Spinal cord (tissue), 10 donors: ENCODE results near the gene DXO. TPM values are rescaled to one million over a fixed set of nuclear protein-coding genes. Genes with fewer than 3 reads are reported as not detected.

Source experiments
- DNase-seq, 6 donors: peaks; one replicate each; pipeline versions ENCODE4 v3.0.0 to v3.0.0-alpha.2; 2013 to 2015; ENCODE audit warnings: low spot score in 6 of 6, low read depth in 4 of 6
- H3K27ac ChIP-seq: one replicate; pipeline ENCODE4 v1.5.1; 2013; ENCODE audit warnings: low read depth, low read length, control low read depth
- H3K27me3 ChIP-seq: one replicate; pipeline ENCODE4 v1.6.1; 2013; ENCODE audit warnings: low read length; ENCODE audit not compliant: control insufficient read depth, insufficient read depth
- H3K36me3 ChIP-seq: one replicate; pipeline ENCODE4 v1.6.1; 2013; ENCODE audit warnings: low read length; ENCODE audit not compliant: control insufficient read depth, insufficient read depth
- H3K4me1 ChIP-seq: one replicate; pipeline ENCODE4 v1.6.1; 2013; ENCODE audit warnings: low read length; ENCODE audit not compliant: control insufficient read depth, insufficient read depth
- H3K4me3 ChIP-seq: one replicate; pipeline ENCODE4 v1.5.1; 2013; ENCODE audit warnings: low read depth, low read length, control low read depth
- H3K9me3 ChIP-seq: one replicate; pipeline ENCODE4 v1.6.1; 2013; ENCODE audit warnings: low read length; ENCODE audit not compliant: control insufficient read depth, insufficient read depth
- WGBS: methylation state at CpG from one replicate; pipeline ENCODE4 v1.1.5; 2013; ENCODE audit warnings: missing lambda C conversion rate; ENCODE audit not compliant: insufficient coverage; 5-methylcytosine and 5-hydroxymethylcytosine counted together
- polyA plus RNA-seq, 2 donors: library from polyadenylated mRNA; unstranded; fragments of 120-200 nt; gene quantifications; one replicate each; pipeline ENCODE4 v1.2.1, GENCODE V29; 2013; ENCODE audit not compliant: insufficient read length in 2 of 2
- total RNA-seq, 2 donors: library from RNA; depleted of rRNA in 1 of 2; stranded (reverse); fragments of 120-200 nt in 1 of 2; fragments of >200 nt in 1 of 2; gene quantifications; one replicate each; pipeline versions ENCODE4 v1.2.3 to v1.2.4, GENCODE V29; 2013 to 2014
- donor health status: healthy.

Gene DXO
- total and polyA plus RNA-seq, 4 donors, result 7.9 to 32.7 (median 23.0) TPM

DNA sequence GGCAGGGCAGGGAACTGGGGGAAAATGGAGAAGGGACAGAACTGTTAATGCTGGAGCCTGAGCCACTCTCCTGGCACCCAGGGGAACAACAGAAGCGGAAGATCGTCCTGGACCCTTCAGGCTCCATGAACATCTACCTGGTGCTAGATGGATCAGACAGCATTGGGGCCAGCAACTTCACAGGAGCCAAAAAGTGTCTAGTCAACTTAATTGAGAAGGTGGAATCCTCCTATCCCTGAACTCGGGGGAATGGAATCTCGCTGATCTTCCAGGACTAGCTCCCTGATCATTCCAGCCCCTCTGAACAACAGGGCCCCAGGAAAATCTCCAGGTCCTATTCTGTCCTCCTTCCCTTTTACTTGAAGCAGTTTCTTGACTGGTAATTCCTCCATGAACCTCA lies 24.1 kb downstream of the DXO start:
- no peak overlapping the region for H3K4me3 ChIP-seq
- WGBS, result 79% methylated on average over 4 of the region's 4 CpGs
- H3K27ac ChIP-seq, result no peak overlapping the region
- H3K4me1 ChIP-seq, result no peaks in the 10 kb centered on the region
- no peaks in the 10 kb centered on the region for H3K9me3 ChIP-seq
- DNase-seq, result no peak
- H3K27me3 ChIP-seq, result peaks cover 9% of the 10 kb centered on the region
- peaks cover 17% of the 10 kb centered on the region for H3K36me3 ChIP-seq

DNA sequence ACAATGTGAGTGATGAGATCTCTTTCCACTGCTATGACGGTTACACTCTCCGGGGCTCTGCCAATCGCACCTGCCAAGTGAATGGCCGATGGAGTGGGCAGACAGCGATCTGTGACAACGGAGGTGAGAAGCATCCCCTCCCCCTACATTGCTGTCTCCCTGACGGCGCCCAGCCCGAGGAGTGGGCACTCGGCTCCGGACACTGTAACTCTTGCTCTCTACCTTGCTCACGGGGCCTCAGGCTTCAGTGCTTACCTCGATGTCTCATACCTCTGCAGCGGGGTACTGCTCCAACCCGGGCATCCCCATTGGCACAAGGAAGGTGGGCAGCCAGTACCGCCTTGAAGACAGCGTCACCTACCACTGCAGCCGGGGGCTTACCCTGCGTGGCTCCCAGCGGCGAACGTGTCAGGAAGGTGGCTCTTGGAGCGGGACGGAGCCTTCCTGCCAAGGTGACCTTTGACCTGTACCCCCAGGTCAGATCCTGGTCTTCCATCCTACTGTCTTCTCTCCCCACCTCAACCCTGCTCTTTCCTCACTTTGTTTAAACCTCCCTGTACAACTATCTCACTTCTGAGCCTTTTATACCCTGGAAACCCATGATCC lies 24.8 kb downstream of the DXO start:
- WGBS, result 86% methylated on average over 24 of the region's 24 CpGs
- Histone ChIP-seq H3K27ac (no peak overlapping the region), H3K4me3 (no peak overlapping the region), H3K27me3 (peaks cover 9% of the 10 kb centered on the region), H3K36me3 (peaks cover 12% of the 10 kb centered on the region), H3K9me3 (no peaks in the 10 kb centered on the region), H3K4me1 (no peaks in the 10 kb centered on the region)
- no peak for DNase-seq

DNA sequence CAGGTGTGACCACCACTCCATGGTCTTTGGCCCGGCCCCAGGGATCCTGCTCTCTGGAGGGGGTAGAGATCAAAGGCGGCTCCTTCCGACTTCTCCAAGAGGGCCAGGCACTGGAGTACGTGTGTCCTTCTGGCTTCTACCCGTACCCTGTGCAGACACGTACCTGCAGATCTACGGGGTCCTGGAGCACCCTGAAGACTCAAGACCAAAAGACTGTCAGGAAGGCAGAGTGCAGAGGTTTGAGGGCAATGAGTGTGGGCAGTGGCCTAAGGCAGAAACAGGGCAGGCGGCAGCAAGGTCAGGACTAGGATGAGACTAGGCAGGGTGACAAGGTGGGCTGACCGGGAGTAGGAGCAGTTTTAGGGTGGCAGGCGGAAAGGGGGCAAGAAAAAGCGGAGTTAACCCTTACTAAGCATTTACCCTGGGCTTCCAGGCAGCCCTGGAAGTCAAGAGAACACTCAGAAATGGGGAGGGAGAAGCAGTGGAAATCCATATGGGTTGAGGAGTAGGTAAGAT lies 25.5 kb downstream of the DXO start:
- H3K9me3 ChIP-seq, result no peaks in the 10 kb centered on the region
- 79% methylated on average over 11 of the region's 11 CpGs for WGBS
- H3K36me3 ChIP-seq, result peaks cover 5% of the 10 kb centered on the region
- DNase-seq, result no peak
- peaks cover 9% of the 10 kb centered on the region for H3K27me3 ChIP-seq
- H3K27ac ChIP-seq, result peak overlapping the region; percentile 72
- H3K4me3 ChIP-seq, result no peak overlapping the region
- no peaks in the 10 kb centered on the region for H3K4me1 ChIP-seq

DNA sequence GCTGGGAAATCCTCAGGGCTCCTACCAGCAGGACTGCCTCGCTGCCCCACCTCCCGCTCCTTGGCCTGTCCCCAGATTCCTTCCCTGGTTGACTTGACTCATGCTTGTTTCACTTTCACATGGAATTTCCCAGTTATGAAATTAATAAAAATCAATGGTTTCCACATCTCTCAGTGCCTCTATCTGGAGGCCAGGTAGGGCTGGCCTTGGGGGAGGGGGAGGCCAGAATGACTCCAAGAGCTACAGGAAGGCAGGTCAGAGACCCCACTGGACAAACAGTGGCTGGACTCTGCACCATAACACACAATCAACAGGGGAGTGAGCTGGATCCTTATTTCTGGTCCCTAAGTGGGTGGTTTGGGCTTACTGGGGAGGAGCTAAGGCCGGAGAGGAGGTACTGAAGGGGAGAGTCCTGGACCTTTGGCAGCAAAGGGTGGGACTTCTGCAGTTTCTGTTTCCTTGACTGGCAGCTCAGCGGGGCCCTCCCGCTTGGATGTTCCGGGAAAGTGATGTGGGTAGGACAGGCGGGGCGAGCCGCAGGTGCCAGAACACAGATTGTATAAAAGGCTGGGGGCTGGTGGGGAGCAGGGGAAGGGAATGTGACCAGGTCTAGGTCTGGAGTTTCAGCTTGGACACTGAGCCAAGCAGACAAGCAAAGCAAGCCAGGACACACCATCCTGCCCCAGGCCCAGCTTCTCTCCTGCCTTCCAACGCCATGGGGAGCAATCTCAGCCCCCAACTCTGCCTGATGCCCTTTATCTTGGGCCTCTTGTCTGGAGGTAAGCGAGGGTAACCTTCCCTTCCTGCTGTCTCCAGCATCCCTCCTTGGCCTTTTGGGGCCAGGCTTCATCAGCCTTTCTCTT lies 26.2 kb downstream of the DXO start, which contains the start of gene CFB:
Gene CFB, plus strand, starts transcription at position 589 of the 863 bp plus-strand sequence. Its CDS starts 127 bp downstream, at position 716.
- peak in 1 of 6 donors; percentile 57 for DNase-seq
- Histone ChIP-seq H3K36me3 (no peaks in the 10 kb centered on the region), H3K4me3 (no peak within 1 kb of the TSS), H3K27ac (peak within 1 kb of the TSS; percentile 72), H3K4me1 (no peaks in the 10 kb centered on the region), H3K27me3 (peaks cover 9% of the 10 kb centered on the region), H3K9me3 (no peaks in the 10 kb centered on the region)
- 64% methylated on average over 11 of the region's 11 CpGs for WGBS

DNA sequence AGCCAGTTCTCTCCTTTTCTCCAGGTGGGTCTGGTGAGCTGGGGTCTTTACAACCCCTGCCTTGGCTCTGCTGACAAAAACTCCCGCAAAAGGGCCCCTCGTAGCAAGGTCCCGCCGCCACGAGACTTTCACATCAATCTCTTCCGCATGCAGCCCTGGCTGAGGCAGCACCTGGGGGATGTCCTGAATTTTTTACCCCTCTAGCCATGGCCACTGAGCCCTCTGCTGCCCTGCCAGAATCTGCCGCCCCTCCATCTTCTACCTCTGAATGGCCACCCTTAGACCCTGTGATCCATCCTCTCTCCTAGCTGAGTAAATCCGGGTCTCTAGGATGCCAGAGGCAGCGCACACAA lies 26.8 kb downstream of the DXO start:
- DNase-seq, result no peak
- Histone ChIP-seq H3K36me3 (no peaks in the 10 kb centered on the region), H3K9me3 (no peaks in the 10 kb centered on the region), H3K4me3 (no peak overlapping the region), H3K27ac (peak overlapping the region; percentile 72), H3K4me1 (no peaks in the 10 kb centered on the region), H3K27me3 (peaks cover 9% of the 10 kb centered on the region)
- 81% methylated on average over 9 of the region's 9 CpGs for WGBS

DNA sequence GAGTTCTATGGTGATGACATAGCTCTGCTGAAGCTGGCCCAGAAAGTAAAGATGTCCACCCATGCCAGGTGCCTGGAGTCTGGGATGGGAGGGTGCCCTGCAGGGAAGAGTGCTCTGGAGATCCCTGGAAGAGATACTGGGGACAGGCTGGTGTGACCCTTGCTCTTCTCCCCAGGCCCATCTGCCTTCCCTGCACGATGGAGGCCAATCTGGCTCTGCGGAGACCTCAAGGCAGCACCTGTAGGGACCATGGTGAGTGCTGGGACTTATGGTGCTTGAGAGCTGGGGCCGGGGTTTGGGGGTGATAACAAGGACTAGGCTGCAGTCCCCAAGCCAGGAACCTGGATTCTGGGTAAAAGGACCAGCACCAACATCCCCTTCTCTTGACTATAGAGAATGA lies 28.2 kb downstream of the DXO start:
- Histone ChIP-seq H3K4me1 (no peaks in the 10 kb centered on the region), H3K27me3 (peaks cover 9% of the 10 kb centered on the region), H3K4me3 (no peak overlapping the region), H3K27ac (no peak overlapping the region), H3K9me3 (no peaks in the 10 kb centered on the region), H3K36me3 (no peaks in the 10 kb centered on the region)
- no peak for DNase-seq
- 87% methylated on average over 3 of the region's 3 CpGs for WGBS

DNA sequence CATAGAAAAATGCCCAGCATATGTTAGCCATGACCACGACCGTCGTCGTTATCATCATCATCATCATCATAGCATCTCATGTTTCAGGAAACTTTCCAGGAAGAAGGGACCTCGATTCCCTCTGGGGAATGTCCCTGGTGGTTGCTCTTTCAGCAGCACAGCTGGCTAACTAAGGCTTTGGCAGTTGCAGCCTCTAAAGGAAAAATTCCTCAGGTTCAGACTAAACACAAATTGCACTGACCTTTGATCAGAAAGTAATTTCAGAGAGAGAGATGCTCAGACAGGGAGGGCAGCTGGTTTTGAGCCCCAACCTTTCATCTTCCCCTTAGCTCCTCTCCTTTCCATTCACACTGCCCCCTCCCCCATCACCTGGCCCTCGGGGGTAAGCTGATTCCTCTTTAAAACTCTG lies 31.7 kb downstream of the DXO start:
- H3K9me3 ChIP-seq, result no peaks in the 10 kb centered on the region
- no peaks in the 10 kb centered on the region for H3K4me1 ChIP-seq
- H3K27ac ChIP-seq, result no peak overlapping the region
- WGBS, result 9% methylated on average over 6 of the region's 6 CpGs
- H3K36me3 ChIP-seq, result no peaks in the 10 kb centered on the region
- no peak overlapping the region for H3K4me3 ChIP-seq
- DNase-seq, result no peak
- H3K27me3 ChIP-seq, result peaks cover 9% of the 10 kb centered on the region

DNA sequence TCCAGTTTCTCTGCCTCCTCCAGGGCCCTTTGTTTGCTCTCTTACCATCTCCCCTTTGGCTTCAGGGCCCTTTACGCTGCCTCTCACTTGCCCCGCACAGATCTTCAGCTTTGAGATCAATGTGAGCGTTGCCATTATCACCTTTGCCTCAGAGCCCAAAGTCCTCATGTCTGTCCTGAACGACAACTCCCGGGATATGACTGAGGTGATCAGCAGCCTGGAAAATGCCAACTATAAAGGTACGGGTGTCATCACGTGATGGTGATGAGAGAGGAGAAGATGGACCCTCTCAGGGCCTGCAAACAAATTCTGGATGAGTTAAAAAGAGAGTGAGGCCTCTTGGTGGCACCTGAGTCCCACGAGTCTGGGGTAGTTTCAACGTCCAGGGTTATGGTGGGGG lies 36.1 kb downstream of the DXO start:
- H3K27me3 ChIP-seq, result no peaks in the 10 kb centered on the region
- no peaks in the 10 kb centered on the region for H3K4me1 ChIP-seq
- DNase-seq, result no peak
- H3K9me3 ChIP-seq, result no peaks in the 10 kb centered on the region
- H3K27ac ChIP-seq, result no peak overlapping the region
- H3K4me3 ChIP-seq, result no peak overlapping the region
- H3K36me3 ChIP-seq, result no peaks in the 10 kb centered on the region
- 87% methylated on average over 9 of the region's 9 CpGs for WGBS

DNA sequence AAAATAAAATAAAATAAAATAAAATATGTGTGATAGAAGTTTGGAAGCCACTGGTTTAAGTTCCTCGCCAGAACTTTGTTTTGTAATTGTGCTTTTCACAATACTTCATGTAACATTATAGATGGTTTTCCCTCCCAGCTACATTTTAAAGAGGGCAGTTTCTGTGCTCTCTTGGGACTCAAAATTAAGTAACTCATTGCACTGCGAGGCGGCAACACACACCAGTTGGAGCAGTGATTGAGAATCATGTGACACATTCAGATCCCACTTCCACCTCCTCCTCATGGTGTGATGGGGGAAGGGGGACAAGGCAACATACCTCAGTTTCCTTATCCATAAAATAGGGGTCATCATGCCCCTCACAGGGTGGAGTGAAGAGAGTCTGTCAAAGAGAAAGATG lies 36.9 kb downstream of the DXO start:
- DNase-seq, result no peak
- Histone ChIP-seq H3K27ac (no peak overlapping the region), H3K36me3 (no peaks in the 10 kb centered on the region), H3K4me3 (no peak overlapping the region), H3K27me3 (no peaks in the 10 kb centered on the region), H3K4me1 (no peaks in the 10 kb centered on the region), H3K9me3 (no peaks in the 10 kb centered on the region)
- no CpG with 5 or more reads among the region's 3 CpGs for WGBS

DNA sequence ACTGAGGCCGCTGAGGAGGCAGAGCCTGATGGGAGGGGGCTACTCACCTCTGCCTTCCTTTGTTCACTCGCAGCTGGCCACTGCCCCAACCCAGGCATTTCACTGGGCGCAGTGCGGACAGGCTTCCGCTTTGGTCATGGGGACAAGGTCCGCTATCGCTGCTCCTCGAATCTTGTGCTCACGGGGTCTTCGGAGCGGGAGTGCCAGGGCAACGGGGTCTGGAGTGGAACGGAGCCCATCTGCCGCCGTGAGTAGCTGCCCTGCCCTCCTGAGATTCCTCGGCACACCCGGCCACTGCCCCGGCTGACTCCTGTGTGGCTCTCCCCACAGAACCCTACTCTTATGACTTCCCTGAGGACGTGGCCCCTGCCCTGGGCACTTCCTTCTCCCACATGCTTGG lies 38.4 kb downstream of the DXO start:
- Histone ChIP-seq H3K27ac (no peak overlapping the region), H3K9me3 (no peaks in the 10 kb centered on the region), H3K36me3 (no peaks in the 10 kb centered on the region), H3K4me3 (no peak overlapping the region), H3K4me1 (no peaks in the 10 kb centered on the region), H3K27me3 (no peaks in the 10 kb centered on the region)
- no peak for DNase-seq
- WGBS, result 90% methylated on average over 15 of the region's 19 CpGs
